Left lobe of liver (tissue), 2 donors: ENCODE results near the gene EEPD1. TPM values are rescaled to one million over a fixed set of nuclear protein-coding genes. Genes with fewer than 3 reads are reported as not detected.
A peak's percentile ranks its signal among the peaks of the same experiment; 100 is the strongest.

Source experiments
- ATAC-seq: fragments of 200-7000 bp; cut with Tn5 transposase; one replicate; pipeline ENCODE4 v1.9.1; 2020; ENCODE audit warnings: mild to moderate bottlenecking, moderate library complexity
- DNase-seq: peaks from one replicate; pipeline ENCODE4 v3.0.0-alpha.2; 2020; ENCODE audit warnings: low spot score
- total RNA-seq: library from RNA; stranded (reverse); gene quantifications from one replicate; pipeline ENCODE4 v1.2.1, GENCODE V29; 2021
- donor health status: DM: no; HTN: no; CAD: no; lungs with moderate emphysema.
- donor health status: DM: no; HTN: yes; CAD: no.

EEPD1 gene
- total RNA-seq, 1 donor from 2014 or later: 10.3 TPM

DNA sequence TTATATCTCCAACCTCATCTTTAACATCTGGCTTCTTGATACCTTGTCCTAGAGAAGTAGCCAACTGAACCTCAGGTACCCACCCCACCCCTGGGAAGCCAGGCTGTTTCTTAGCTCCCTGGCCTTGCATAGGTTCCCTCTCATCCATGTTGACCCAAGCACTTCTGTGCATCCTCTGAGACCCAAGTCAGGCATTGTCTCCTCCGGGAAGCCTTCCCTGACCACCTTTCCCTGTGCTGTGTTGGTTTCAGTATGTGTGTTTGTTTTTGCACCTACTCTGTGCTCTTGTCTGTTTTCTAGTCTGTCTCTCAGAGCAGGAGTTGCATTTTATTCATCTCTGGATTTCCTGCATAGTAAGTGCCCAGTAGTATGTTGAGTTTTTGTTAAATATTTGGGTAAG is 143.2 kb downstream of the EEPD1 start:
- no peak for DNase-seq

GRCh38 chr7:36297364-36298009 is 144.4 kb downstream of the EEPD1 start:
- no peak for ATAC-seq
- DNase-seq: no peak

More for the DNA sequence above, 143.2 kb downstream of the EEPD1 start:
- ATAC-seq: no peak

GRCh38 chr7:36298106-36298505 is 145.1 kb downstream of the EEPD1 start:
- peak; percentile 16 for ATAC-seq

DNA sequence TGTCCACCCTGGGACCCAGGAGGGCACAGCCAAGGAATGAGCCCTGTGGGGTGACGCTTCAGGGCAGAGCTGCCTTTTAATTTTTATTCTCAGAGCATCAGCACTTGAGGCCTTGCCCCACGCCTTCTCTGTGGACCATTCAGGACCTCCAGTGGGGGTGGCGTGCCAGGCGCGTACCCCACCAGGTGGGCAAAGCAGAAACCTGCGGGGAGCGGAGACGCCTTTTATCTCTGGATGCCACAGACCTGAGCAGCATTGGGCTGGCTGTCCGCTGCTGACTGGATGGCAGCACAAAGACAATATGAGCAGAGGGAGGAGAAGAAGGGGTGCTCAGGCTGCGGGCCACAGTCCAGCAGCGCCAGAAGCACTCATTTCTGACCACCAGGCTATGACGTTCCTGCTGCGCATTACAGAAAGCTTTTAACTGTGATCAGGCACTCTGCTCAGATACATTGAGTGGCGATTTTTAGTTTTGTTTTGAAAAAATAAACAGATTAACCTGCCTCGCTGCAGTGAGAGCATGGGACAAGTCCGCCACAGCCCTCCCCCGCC is 146.2 kb downstream of the EEPD1 start:
- DNase-seq (no peak), ATAC-seq (no peak)

More at GRCh38 chr7:36298106-36298505, 145.1 kb downstream of the EEPD1 start:
- no peak for DNase-seq

DNA sequence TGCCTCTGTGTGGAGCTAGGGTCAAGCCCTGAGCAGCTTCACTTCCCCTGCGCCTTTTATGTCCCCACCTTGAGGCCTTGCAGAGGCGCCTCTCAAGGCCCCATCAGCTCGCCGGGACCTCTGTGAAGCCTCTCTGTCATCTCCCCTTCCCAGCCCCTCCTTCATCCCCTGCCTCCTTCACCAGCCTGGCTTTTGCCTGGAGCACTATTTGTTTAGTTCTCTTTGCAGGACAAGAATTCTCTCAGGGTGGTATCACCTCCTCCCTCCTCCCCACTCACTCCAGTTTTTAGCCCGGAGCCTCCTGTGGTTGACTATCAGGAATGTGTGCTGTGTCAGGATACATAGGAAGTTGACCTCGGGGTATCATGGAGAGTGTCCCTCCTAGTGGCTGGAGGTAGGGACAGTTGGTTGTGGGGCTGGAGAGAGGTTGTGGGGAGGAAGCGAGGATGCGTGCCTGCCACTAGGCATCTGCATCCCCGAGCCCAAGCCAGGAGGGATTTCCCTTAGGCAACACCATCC is 146.8 kb downstream of the EEPD1 start:
- ATAC-seq (no peak), DNase-seq (no peak)

- DNase-seq: peak; percentile 74
- peak; percentile 64 for ATAC-seq
Measured at GRCh38 chr7:36300696-36301350, 147.8 kb downstream of the EEPD1 start.

DNA sequence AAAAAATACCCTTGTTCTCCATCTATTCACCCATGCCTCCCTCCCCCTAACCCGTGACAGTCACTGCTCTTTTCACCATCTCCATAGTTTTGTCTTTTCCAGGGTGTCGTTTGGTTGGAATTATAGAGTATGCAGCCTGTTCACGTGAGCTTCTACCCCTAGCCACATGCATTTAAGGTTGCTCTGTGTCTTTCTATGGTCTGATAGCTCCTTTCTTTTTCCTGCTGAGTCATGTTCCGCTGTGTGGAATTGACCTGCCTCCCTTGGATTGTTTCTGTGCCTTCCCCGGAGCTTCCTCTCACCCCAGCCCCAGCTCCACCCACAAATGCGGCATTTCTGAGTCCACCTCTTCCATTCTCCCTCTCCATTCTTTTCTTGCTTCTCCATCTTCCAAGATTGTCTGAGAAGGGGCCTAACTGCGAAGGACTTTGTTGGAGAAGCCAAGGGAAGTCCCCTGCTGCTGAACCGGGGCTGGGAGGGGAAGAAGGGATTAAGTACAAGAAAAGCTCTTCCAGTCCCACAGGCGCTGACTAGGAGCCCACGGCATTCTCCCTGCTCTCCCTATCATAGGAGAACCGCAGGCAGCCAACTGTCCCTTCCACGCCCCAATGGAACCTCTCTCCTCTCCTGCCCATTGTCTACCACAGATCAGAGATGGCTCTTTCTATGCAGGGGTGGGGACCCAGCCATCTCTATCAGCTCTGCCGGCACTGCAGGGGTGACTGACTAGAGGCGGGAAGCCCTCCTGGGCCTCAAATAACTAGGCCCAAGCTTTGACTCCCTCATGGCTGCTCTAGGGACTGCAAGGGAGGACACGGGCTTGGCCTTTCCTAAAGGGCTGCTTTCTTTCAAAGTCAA is 149.1 kb downstream of the EEPD1 start:
- DNase-seq: peak; percentile 34

DNA sequence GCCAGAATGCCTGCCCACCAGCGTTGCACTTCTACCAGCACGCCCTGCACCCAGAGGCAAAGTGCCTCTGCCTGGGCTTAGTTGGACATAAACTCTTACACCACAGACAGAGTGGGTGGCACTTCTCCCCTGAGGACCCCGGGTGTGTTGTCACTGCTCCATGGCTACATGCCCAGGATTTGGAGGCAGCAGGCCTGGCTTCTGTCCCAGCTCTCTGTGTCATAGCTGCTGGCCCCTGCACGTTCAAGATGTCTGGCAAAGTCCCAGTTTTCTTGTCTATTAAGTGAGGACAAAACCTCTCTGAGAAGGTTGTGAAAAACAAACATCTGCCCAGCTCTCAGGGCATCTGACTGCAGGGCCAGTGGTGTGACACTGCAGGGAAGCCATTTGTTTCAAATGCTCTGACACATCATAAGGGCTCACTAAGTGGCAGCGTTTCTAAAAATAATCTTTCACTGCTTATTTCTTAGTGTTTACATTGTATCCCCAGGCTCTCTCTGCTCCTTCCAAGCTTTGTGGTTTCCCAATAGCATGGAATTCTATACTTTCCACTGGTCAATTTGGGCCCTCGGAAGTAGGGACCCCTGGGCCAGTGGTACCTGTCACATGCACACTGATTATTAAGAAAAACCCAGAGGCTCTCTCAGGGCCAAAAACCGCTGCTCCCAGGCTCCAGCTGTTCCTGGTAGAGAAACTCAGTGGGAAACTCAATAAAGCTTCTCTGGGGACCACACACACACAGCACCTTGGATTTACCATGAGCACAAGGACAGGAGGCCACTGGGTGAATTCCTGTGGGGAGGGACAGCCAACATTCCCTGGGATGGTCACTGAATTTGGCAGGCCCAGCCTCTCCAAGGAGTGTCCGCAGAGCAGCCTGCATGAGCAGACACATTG is 150.4 kb downstream of the EEPD1 start:
- DNase-seq (peak; percentile 96), ATAC-seq (peak; percentile 85)

More for the DNA sequence above, 149.1 kb downstream of the EEPD1 start:
- no peak for ATAC-seq

GRCh38 chr7:36304099-36304425 is 151.0 kb downstream of the EEPD1 start:
- peak; percentile 35 for DNase-seq
- ATAC-seq: no peak

DNA sequence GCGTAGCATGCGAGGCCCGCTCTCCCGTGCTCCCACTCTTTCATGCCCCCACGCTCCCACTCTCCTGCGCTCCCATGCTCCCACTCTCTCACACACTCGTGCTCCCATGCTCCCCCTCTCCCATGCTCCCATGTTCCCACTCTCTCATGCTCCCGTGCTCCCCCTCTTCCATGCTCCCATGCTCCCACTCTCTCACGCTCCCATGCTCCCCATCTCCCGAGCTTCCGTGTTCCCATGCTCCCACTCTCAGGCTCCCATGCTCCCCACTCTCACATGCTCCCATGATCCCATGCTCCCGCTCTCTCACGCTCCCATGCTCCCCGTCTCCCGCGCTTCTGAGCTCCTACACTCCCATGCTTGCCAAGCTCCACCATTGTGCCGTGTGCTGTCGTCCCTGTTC is 152.2 kb downstream of the EEPD1 start:
- peak; percentile 19 for DNase-seq

GRCh38 chr7:36305648-36306047 is 152.6 kb downstream of the EEPD1 start:
- ATAC-seq (no peak), DNase-seq (peak; percentile 32)

More for the DNA sequence above, 152.2 kb downstream of the EEPD1 start:
- no peak for ATAC-seq

DNA sequence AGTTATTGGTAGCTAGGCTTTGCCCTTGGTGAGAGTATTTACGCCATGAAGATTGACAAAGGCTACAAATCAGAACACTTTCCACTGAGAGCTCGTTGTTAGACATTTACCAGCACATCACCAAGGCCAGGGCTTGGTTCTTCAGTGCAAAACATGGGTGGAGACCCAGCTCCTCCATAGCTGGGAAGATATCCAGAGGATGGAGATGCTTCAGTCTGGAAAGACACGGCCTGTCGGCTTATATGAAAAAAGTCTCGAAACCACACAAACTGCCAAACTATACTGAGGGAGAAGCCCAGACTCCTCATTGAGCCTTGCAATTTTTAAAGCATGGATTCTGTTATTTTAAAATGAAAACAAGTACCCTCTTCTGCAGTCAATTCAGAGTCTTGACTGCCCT is 153.2 kb downstream of the EEPD1 start:
- DNase-seq: peak; percentile 8
- no peak for ATAC-seq

- ATAC-seq: no peak
- DNase-seq: peak; percentile 30
Measured at GRCh38 chr7:36306722-36307121, 153.7 kb downstream of the EEPD1 start.

GRCh38 chr7:36308031-36308430 is 155.0 kb downstream of the EEPD1 start:
- DNase-seq: peak; percentile 22
- no peak for ATAC-seq

- DNase-seq (peak; percentile 22), ATAC-seq (no peak)
Measured at GRCh38 chr7:36309301-36309700, 156.2 kb downstream of the EEPD1 start.

- ATAC-seq (no peak), DNase-seq (no peak)
Measured at GRCh38 chr7:36309716-36310115, 156.7 kb downstream of the EEPD1 start.

DNA sequence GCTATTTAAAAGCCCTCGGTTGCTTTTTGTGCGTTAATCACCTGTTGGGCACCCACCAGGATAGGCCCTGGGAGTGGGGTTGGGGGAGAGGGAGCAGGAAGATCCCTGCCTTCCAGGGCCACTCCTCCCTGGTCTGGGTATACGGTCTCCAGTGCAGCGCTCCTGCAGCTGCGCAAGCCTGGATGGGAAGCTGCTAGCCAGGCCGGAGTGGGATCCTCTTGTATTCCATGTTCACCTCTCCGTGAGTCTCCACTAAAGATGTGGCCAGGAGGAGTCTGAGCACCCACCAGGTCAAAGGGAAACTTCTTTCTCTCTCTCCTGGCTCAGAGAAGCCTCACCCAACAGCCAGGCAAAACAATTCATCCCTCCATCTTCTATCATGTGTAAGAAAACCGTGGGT is 157.8 kb downstream of the EEPD1 start:
- DNase-seq (peak; percentile 35), ATAC-seq (no peak)

- DNase-seq (peak; percentile 22), ATAC-seq (no peak)
Measured at GRCh38 chr7:36311539-36311938, 158.5 kb downstream of the EEPD1 start.

- DNase-seq: peak; percentile 53
- peak; percentile 92 for ATAC-seq
Measured at GRCh38 chr7:36312064-36312914, 159.2 kb downstream of the EEPD1 start.
